Measurements from ENCODE around the gene CNNM2.

The CNNM2 gene

DNA sequence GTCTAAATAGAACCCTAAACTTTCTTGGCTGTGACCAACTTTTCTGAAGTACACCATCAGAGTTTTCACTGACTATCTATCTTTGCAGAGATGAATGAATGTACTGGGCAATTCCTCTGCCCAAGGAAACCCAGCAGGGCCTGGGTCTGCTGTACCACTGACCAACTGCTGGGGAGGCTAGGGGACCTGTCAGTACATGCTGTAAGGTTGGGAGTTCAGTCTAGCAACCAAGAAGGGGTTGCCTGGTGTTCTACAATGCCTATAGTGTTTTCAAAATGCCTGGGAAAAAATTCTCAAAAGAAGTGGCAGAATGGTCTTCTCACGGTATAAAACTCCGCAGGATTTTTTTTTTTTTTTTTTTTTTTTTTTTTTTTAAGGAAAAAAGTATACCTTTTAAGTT is 168.7 kb downstream of the CNNM2 start:
- H3K9me3 ChIP-seq (ENCODE audit: control insufficient read depth in 2 of 2, low read length in 2 of 2): no peaks in the 10 kb centered on the region
- no peak overlapping the region for H3K27ac ChIP-seq (ENCODE audit: low read depth in 2 of 2, low read length in 2 of 2)
- no peaks in the 10 kb centered on the region for H3K4me1 ChIP-seq (ENCODE audit: control insufficient read depth in 2 of 2, insufficient read depth in 2 of 2, low read length in 2 of 2)
- H3K4me3 ChIP-seq (ENCODE audit: low read length in 2 of 2): no peak overlapping the region
- H3K27me3 ChIP-seq (ENCODE audit: control insufficient read depth in 2 of 2, insufficient read depth in 2 of 2, low read length in 2 of 2): no peaks in the 10 kb centered on the region
- no peak overlapping the region for H3K9ac ChIP-seq (ENCODE audit: low read depth in 1 of 2, low read length in 2 of 2)
- H3K36me3 ChIP-seq (ENCODE audit: control insufficient read depth in 2 of 2, insufficient read depth in 2 of 2, low read length in 2 of 2): peaks cover 63 to 64% of the 10 kb centered on the region in 2 donors

GRCh38 chr10:103089493-103089892 is 171.4 kb downstream of the CNNM2 start:
- Histone ChIP-seq H3K4me1 (ENCODE audit: control insufficient read depth in 2 of 2, insufficient read depth in 2 of 2, low read length in 2 of 2) (no peaks in the 10 kb centered on the region), H3K27me3 (ENCODE audit: control insufficient read depth in 2 of 2, insufficient read depth in 2 of 2, low read length in 2 of 2) (no peaks in the 10 kb centered on the region), H3K9ac (ENCODE audit: low read depth in 1 of 2, low read length in 2 of 2) (no peak overlapping the region), H3K36me3 (ENCODE audit: control insufficient read depth in 2 of 2, insufficient read depth in 2 of 2, low read length in 2 of 2) (peaks cover 76 to 77% of the 10 kb centered on the region in 2 donors), H3K4me3 (ENCODE audit: low read length in 2 of 2) (no peak overlapping the region), H3K9me3 (ENCODE audit: control insufficient read depth in 2 of 2, low read length in 2 of 2) (no peaks in the 10 kb centered on the region), H3K27ac (ENCODE audit: low read depth in 2 of 2, low read length in 2 of 2) (no peak overlapping the region)

DNA sequence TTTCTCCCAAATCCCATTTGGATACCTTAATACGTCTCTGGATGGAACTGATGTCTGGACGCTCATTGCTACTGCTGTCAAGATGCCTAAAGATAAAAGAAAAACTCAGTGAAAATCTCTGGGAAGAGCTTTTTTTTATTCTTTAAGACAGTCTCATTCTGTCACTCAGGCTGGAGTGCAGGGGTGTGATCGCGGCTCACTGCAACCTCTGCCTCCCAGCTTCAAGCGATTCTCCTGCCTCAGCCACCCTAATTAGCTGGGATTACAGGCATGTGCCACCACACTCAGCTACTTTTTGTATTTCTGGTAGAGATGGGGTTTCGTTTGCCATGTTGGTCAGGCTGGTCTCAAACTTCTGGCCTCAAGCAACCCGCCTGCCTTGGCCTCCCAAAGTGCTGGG is 172.8 kb downstream of the CNNM2 start:
- Histone ChIP-seq H3K9me3 (ENCODE audit: control insufficient read depth in 2 of 2, low read length in 2 of 2) (no peaks in the 10 kb centered on the region), H3K27me3 (ENCODE audit: control insufficient read depth in 2 of 2, insufficient read depth in 2 of 2, low read length in 2 of 2) (no peaks in the 10 kb centered on the region), H3K27ac (ENCODE audit: low read depth in 2 of 2, low read length in 2 of 2) (no peak overlapping the region), H3K36me3 (ENCODE audit: control insufficient read depth in 2 of 2, insufficient read depth in 2 of 2, low read length in 2 of 2) (peaks cover 72 to 78% of the 10 kb centered on the region in 2 donors), H3K4me3 (ENCODE audit: low read length in 2 of 2) (no peak overlapping the region), H3K4me1 (ENCODE audit: control insufficient read depth in 2 of 2, insufficient read depth in 2 of 2, low read length in 2 of 2) (no peaks in the 10 kb centered on the region), H3K9ac (ENCODE audit: low read depth in 1 of 2, low read length in 2 of 2) (no peak overlapping the region)

GRCh38 chr10:103095005-103095404 is 176.9 kb downstream of the CNNM2 start:
- peaks cover 65 to 66% of the 10 kb centered on the region in 2 donors for H3K36me3 ChIP-seq (ENCODE audit: control insufficient read depth in 2 of 2, insufficient read depth in 2 of 2, low read length in 2 of 2)
- no peaks in the 10 kb centered on the region for H3K4me1 ChIP-seq (ENCODE audit: control insufficient read depth in 2 of 2, insufficient read depth in 2 of 2, low read length in 2 of 2)
- H3K9me3 ChIP-seq (ENCODE audit: control insufficient read depth in 2 of 2, low read length in 2 of 2): no peaks in the 10 kb centered on the region
- no peak overlapping the region for H3K4me3 ChIP-seq (ENCODE audit: low read length in 2 of 2)
- H3K27me3 ChIP-seq (ENCODE audit: control insufficient read depth in 2 of 2, insufficient read depth in 2 of 2, low read length in 2 of 2): no peaks in the 10 kb centered on the region
- H3K27ac ChIP-seq (ENCODE audit: low read depth in 2 of 2, low read length in 2 of 2): no peak overlapping the region
- H3K9ac ChIP-seq (ENCODE audit: low read depth in 1 of 2, low read length in 2 of 2): no peak overlapping the region

DNA sequence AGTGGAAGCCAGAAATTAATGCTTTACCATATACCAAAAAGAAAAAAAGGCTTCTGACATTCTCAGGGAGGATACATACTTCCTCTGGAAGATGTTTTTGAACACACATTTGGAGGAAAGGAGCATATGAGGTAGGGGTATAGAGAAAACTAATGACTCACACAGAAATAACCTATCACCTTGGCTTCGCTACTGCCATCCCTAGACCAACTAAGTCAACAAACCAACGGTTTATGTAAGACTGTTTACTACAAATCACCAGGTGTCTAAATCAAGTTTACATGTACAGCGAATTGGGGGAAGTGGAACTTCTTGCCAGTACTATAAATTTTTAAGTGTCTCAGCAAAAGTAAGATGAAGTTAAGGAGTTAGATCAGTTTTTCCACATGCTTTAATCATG is 178.0 kb downstream of the CNNM2 start:
- Histone ChIP-seq H3K36me3 (ENCODE audit: control insufficient read depth in 2 of 2, insufficient read depth in 2 of 2, low read length in 2 of 2) (peaks cover 61 to 65% of the 10 kb centered on the region in 2 donors), H3K27ac (ENCODE audit: low read depth in 2 of 2, low read length in 2 of 2) (no peak overlapping the region), H3K4me3 (ENCODE audit: low read length in 2 of 2) (no peak overlapping the region), H3K4me1 (ENCODE audit: control insufficient read depth in 2 of 2, insufficient read depth in 2 of 2, low read length in 2 of 2) (no peaks in the 10 kb centered on the region), H3K9me3 (ENCODE audit: control insufficient read depth in 2 of 2, low read length in 2 of 2) (no peaks in the 10 kb centered on the region), H3K9ac (ENCODE audit: low read depth in 1 of 2, low read length in 2 of 2) (no peak overlapping the region), H3K27me3 (ENCODE audit: control insufficient read depth in 2 of 2, insufficient read depth in 2 of 2, low read length in 2 of 2) (no peaks in the 10 kb centered on the region)

- no peak overlapping the region for H3K4me3 ChIP-seq (ENCODE audit: low read length in 2 of 2)
- H3K27me3 ChIP-seq (ENCODE audit: control insufficient read depth in 2 of 2, insufficient read depth in 2 of 2, low read length in 2 of 2): no peaks in the 10 kb centered on the region
- no peak overlapping the region for H3K9ac ChIP-seq (ENCODE audit: low read depth in 1 of 2, low read length in 2 of 2)
- H3K27ac ChIP-seq (ENCODE audit: low read depth in 2 of 2, low read length in 2 of 2): no peak overlapping the region
- no peaks in the 10 kb centered on the region for H3K4me1 ChIP-seq (ENCODE audit: control insufficient read depth in 2 of 2, insufficient read depth in 2 of 2, low read length in 2 of 2)
- H3K36me3 ChIP-seq (ENCODE audit: control insufficient read depth in 2 of 2, insufficient read depth in 2 of 2, low read length in 2 of 2): peaks cover 44 to 56% of the 10 kb centered on the region in 2 donors
- H3K9me3 ChIP-seq (ENCODE audit: control insufficient read depth in 2 of 2, low read length in 2 of 2): no peaks in the 10 kb centered on the region
Measured at GRCh38 chr10:103098240-103098639, 180.1 kb downstream of the CNNM2 start.

DNA sequence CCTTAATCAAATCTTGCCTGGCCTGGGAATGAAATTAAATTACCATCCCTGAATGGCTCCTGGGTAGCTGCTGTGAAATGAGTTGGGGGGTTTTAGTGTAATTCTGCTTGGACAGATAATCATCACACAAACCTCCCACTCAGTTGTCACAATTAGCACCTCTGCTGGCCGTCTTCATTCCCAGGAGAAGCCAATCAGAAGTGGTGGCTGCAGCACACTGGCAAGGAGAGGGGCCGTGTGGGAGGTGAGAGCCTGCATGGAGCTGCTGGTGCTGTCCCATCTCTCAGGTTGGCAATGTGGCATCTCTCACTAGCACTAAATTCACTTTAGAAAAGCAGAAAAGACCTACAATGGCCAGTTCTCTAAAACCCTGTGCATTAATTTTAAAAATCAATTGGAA is 182.5 kb downstream of the CNNM2 start:
- Histone ChIP-seq H3K27ac (ENCODE audit: low read depth in 2 of 2, low read length in 2 of 2) (no peak overlapping the region), H3K36me3 (ENCODE audit: control insufficient read depth in 2 of 2, insufficient read depth in 2 of 2, low read length in 2 of 2) (peaks cover 42 to 54% of the 10 kb centered on the region in 2 donors)

DNA sequence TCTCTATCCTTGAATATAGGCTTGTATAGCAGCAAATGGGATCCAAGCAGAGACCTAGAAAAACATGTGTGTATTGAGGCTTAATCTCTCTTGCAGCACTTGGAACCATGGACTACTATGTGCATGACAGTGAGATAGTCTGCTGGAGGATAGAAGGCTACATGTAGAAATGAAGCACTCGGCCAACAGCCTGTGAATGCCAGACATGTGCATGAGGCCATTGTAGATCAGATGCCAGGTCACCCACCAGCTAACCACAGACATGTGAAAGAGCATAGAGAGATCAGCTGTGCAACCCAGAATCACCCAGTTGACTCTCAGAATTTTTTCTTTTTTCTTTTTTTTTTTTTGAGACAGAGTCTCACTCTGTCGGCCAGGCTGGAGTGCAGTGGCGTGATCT is 184.1 kb downstream of the CNNM2 start:
- H3K4me1 ChIP-seq (ENCODE audit: control insufficient read depth in 2 of 2, insufficient read depth in 2 of 2, low read length in 2 of 2): no peaks in the 10 kb centered on the region
- H3K4me3 ChIP-seq (ENCODE audit: low read length in 2 of 2): no peak overlapping the region
- no peaks in the 10 kb centered on the region for H3K27me3 ChIP-seq (ENCODE audit: control insufficient read depth in 2 of 2, insufficient read depth in 2 of 2, low read length in 2 of 2)
- H3K36me3 ChIP-seq (ENCODE audit: control insufficient read depth in 2 of 2, insufficient read depth in 2 of 2, low read length in 2 of 2): peaks cover 46 to 57% of the 10 kb centered on the region in 2 donors
- H3K9me3 ChIP-seq (ENCODE audit: control insufficient read depth in 2 of 2, low read length in 2 of 2): no peaks in the 10 kb centered on the region
- H3K27ac ChIP-seq (ENCODE audit: low read depth in 2 of 2, low read length in 2 of 2): no peak overlapping the region
- no peak overlapping the region for H3K9ac ChIP-seq (ENCODE audit: low read depth in 1 of 2, low read length in 2 of 2)

More for the DNA sequence above, 182.5 kb downstream of the CNNM2 start:
- H3K9me3 ChIP-seq (ENCODE audit: control insufficient read depth in 2 of 2, low read length in 2 of 2): no peaks in the 10 kb centered on the region
- H3K9ac ChIP-seq (ENCODE audit: low read depth in 1 of 2, low read length in 2 of 2): no peak overlapping the region
- H3K4me1 ChIP-seq (ENCODE audit: control insufficient read depth in 2 of 2, insufficient read depth in 2 of 2, low read length in 2 of 2): no peaks in the 10 kb centered on the region
- H3K4me3 ChIP-seq (ENCODE audit: low read length in 2 of 2): no peak overlapping the region
- no peaks in the 10 kb centered on the region for H3K27me3 ChIP-seq (ENCODE audit: control insufficient read depth in 2 of 2, insufficient read depth in 2 of 2, low read length in 2 of 2)

- no peak overlapping the region for H3K27ac ChIP-seq (ENCODE audit: low read depth in 2 of 2, low read length in 2 of 2)
- no peaks in the 10 kb centered on the region for H3K27me3 ChIP-seq (ENCODE audit: control insufficient read depth in 2 of 2, insufficient read depth in 2 of 2, low read length in 2 of 2)
- H3K36me3 ChIP-seq (ENCODE audit: control insufficient read depth in 2 of 2, insufficient read depth in 2 of 2, low read length in 2 of 2): peaks cover 33 to 48% of the 10 kb centered on the region in 2 donors
- H3K4me1 ChIP-seq (ENCODE audit: control insufficient read depth in 2 of 2, insufficient read depth in 2 of 2, low read length in 2 of 2): no peaks in the 10 kb centered on the region
- no peak overlapping the region for H3K4me3 ChIP-seq (ENCODE audit: low read length in 2 of 2)
- H3K9me3 ChIP-seq (ENCODE audit: control insufficient read depth in 2 of 2, low read length in 2 of 2): no peaks in the 10 kb centered on the region
- H3K9ac ChIP-seq (ENCODE audit: low read depth in 1 of 2, low read length in 2 of 2): no peak overlapping the region
Measured at GRCh38 chr10:103103989-103104388, 185.9 kb downstream of the CNNM2 start.

DNA sequence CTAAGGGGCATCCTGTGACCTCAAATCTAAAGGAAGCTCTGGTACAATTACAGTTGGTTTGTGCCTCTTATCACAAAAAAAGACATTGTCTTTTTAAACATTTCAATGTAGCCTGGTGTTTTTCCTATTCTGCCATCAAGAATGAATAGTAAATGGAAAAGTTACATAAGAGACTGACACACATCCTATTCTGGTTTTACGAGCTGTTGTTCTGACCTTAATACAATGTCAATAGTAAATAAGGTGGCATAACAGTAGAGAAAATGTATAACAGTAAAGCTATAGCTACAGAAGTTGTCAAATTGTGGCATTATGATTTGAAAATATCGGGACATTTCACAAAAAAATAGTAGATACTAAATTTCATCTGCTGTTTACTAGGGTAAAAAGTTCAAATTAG is 186.6 kb downstream of the CNNM2 start:
- Histone ChIP-seq H3K36me3 (ENCODE audit: control insufficient read depth in 2 of 2, insufficient read depth in 2 of 2, low read length in 2 of 2) (peaks cover 28 to 46% of the 10 kb centered on the region in 2 donors), H3K9me3 (ENCODE audit: control insufficient read depth in 2 of 2, low read length in 2 of 2) (no peaks in the 10 kb centered on the region), H3K27ac (ENCODE audit: low read depth in 2 of 2, low read length in 2 of 2) (no peak overlapping the region), H3K9ac (ENCODE audit: low read depth in 1 of 2, low read length in 2 of 2) (no peak overlapping the region), H3K4me1 (ENCODE audit: control insufficient read depth in 2 of 2, insufficient read depth in 2 of 2, low read length in 2 of 2) (no peaks in the 10 kb centered on the region), H3K4me3 (ENCODE audit: low read length in 2 of 2) (no peak overlapping the region), H3K27me3 (ENCODE audit: control insufficient read depth in 2 of 2, insufficient read depth in 2 of 2, low read length in 2 of 2) (no peaks in the 10 kb centered on the region)

- Histone ChIP-seq H3K9me3 (ENCODE audit: control insufficient read depth in 2 of 2, low read length in 2 of 2) (no peaks in the 10 kb centered on the region), H3K36me3 (ENCODE audit: control insufficient read depth in 2 of 2, insufficient read depth in 2 of 2, low read length in 2 of 2) (peaks cover 24 to 39% of the 10 kb centered on the region in 2 donors), H3K9ac (ENCODE audit: low read depth in 1 of 2, low read length in 2 of 2) (no peak overlapping the region), H3K4me1 (ENCODE audit: control insufficient read depth in 2 of 2, insufficient read depth in 2 of 2, low read length in 2 of 2) (no peaks in the 10 kb centered on the region), H3K4me3 (ENCODE audit: low read length in 2 of 2) (no peak overlapping the region), H3K27ac (ENCODE audit: low read depth in 2 of 2, low read length in 2 of 2) (no peak overlapping the region), H3K27me3 (ENCODE audit: control insufficient read depth in 2 of 2, insufficient read depth in 2 of 2, low read length in 2 of 2) (no peaks in the 10 kb centered on the region)
Measured at GRCh38 chr10:103105462-103105861, 187.4 kb downstream of the CNNM2 start.

All from mucosa of rectum (tissue), 2 donors.